Endothelial cell (in vitro differentiated cells): Measurements from ENCODE around the gene LRP1B. TPM values are rescaled to one million over a fixed set of nuclear protein-coding genes. Genes with fewer than 3 reads are reported as not detected.

Source experiments
- DNase-seq: peaks from one replicate; pipeline ENCODE4 v3.0.0; 2021; ENCODE audit warnings: low spot score
- H3K27ac Mint-ChIP-seq: one replicate; pipeline ENCODE4 v1.8.0; 2021; ENCODE audit warnings: mixed read lengths, inconsistent platforms; ENCODE audit not compliant: unreplicated experiment
- H3K27me3 Mint-ChIP-seq: one replicate; pipeline ENCODE4 v1.8.0; 2021; ENCODE audit warnings: mild to moderate bottlenecking, moderate library complexity, mixed read lengths, inconsistent platforms; ENCODE audit not compliant: unreplicated experiment
- H3K36me3 Mint-ChIP-seq: one replicate; pipeline ENCODE4 v1.8.0; 2021; ENCODE audit warnings: mild to moderate bottlenecking, low read depth, mixed read lengths, inconsistent platforms; ENCODE audit not compliant: unreplicated experiment
- H3K4me1 Mint-ChIP-seq: one replicate; pipeline ENCODE4 v1.8.0; 2021; ENCODE audit warnings: mild to moderate bottlenecking, mixed read lengths, inconsistent platforms; ENCODE audit not compliant: unreplicated experiment
- H3K4me3 Mint-ChIP-seq: one replicate; pipeline ENCODE4 v1.8.0; 2021; ENCODE audit warnings: mild to moderate bottlenecking, mixed read lengths, inconsistent platforms; ENCODE audit not compliant: unreplicated experiment
- H3K9me3 Mint-ChIP-seq: one replicate; pipeline ENCODE4 v1.8.0; 2021; ENCODE audit warnings: mixed read lengths, inconsistent platforms; ENCODE audit not compliant: unreplicated experiment
- CTCF ChIP-seq: fragments of 200-600 bp; sonication (generic); IDR thresholded peaks from one replicate; pipeline ENCODE4 v1.5.0; 2021; ENCODE audit warnings: antibody characterized with exemption; ENCODE audit not compliant: unreplicated experiment
- total RNA-seq: library from RNA; stranded (reverse); fragmentation: NEBNext Ultra II Directional; extraction: Animal tissue kit (Norgen Biotek cat#: 25700); gene quantifications from one replicate; pipeline ENCODE4 v1.2.1, GENCODE V29; 2021; ENCODE audit not compliant: unreplicated experiment

LRP1B gene
- total RNA-seq, 1 donor from 2014 or later = 1.4 TPM

- Mint-ChIP-seq H3K4me1 (no peaks in the 10 kb centered on the region), H3K36me3 (no peaks in the 10 kb centered on the region), H3K27me3 (no peaks in the 10 kb centered on the region), H3K9me3 (no peaks in the 10 kb centered on the region), H3K4me3 (no peak overlapping the region), H3K27ac (no peak overlapping the region)
- DNase-seq = no peak
- no peak for TF ChIP-seq CTCF
Measured at GRCh38 chr2:140630557-140630956, 1500.3 kb downstream of the LRP1B start.

- no peaks in the 10 kb centered on the region for H3K9me3 Mint-ChIP-seq
- DNase-seq = no peak
- H3K36me3 Mint-ChIP-seq = no peaks in the 10 kb centered on the region
- no peak for TF ChIP-seq CTCF
- no peaks in the 10 kb centered on the region for H3K27me3 Mint-ChIP-seq
- no peak overlapping the region for H3K4me3 Mint-ChIP-seq
- no peaks in the 10 kb centered on the region for H3K4me1 Mint-ChIP-seq
- no peak overlapping the region for H3K27ac Mint-ChIP-seq
Measured at GRCh38 chr2:140627885-140628284, 1502.9 kb downstream of the LRP1B start.

- Mint-ChIP-seq H3K36me3 (no peaks in the 10 kb centered on the region), H3K4me3 (no peak overlapping the region), H3K9me3 (no peaks in the 10 kb centered on the region), H3K27ac (no peak overlapping the region), H3K4me1 (no peaks in the 10 kb centered on the region), H3K27me3 (no peaks in the 10 kb centered on the region)
- TF ChIP-seq CTCF = no peak
- no peak for DNase-seq
Measured at GRCh38 chr2:140627136-140627535, 1503.7 kb downstream of the LRP1B start.

GRCh38 chr2:140624200-140624599 lies 1506.6 kb downstream of the LRP1B start:
- H3K27ac Mint-ChIP-seq = no peak overlapping the region
- TF ChIP-seq CTCF = no peak

GRCh38 chr2:140621583-140622362 lies 1509.0 kb downstream of the LRP1B start:
- no peak overlapping the region for H3K4me3 Mint-ChIP-seq
- DNase-seq = no peak
- no peak overlapping the region for H3K27ac Mint-ChIP-seq
- no peaks in the 10 kb centered on the region for H3K27me3 Mint-ChIP-seq
- no peaks in the 10 kb centered on the region for H3K4me1 Mint-ChIP-seq
- H3K9me3 Mint-ChIP-seq = no peaks in the 10 kb centered on the region
- no peaks in the 10 kb centered on the region for H3K36me3 Mint-ChIP-seq
- TF ChIP-seq CTCF = no peak

More at GRCh38 chr2:140624200-140624599, 1506.6 kb downstream of the LRP1B start:
- no peaks in the 10 kb centered on the region for H3K4me1 Mint-ChIP-seq
- H3K36me3 Mint-ChIP-seq = no peaks in the 10 kb centered on the region
- no peaks in the 10 kb centered on the region for H3K9me3 Mint-ChIP-seq
- no peaks in the 10 kb centered on the region for H3K27me3 Mint-ChIP-seq
- H3K4me3 Mint-ChIP-seq = no peak overlapping the region
- no peak for DNase-seq
